Brain microvascular endothelial cell (primary cell): ENCODE results near the gene TGFA.

Experiments
- DNase-seq: peaks from one replicate; pipeline ENCODE4 v3.0.0-alpha.2; 2020
- H3K27ac ChIP-seq: fragments of 250-450 bp; sonication (Bioruptor Pico); 2 replicates; pipeline ENCODE4 v1.5.1; 2020; ENCODE audit warnings: mild to moderate bottlenecking, moderate library complexity
- H3K27me3 ChIP-seq: fragments of 250-450 bp; sonication (Bioruptor Pico); replicated peaks from 2 replicates; pipeline ENCODE4 v1.5.1; 2020; ENCODE audit warnings: mild to moderate bottlenecking
- H3K36me3 ChIP-seq: fragments of 250-450 bp; sonication (Bioruptor Pico); replicated peaks from 2 replicates; pipeline ENCODE4 v1.5.1; 2020; ENCODE audit warnings: mild to moderate bottlenecking
- H3K4me3 ChIP-seq: 2 replicates; pipeline ENCODE4 v1.5.1; 2011; ENCODE audit warnings: low read depth, mild to moderate bottlenecking, control low read depth, low read length, moderate library complexity
- in situ Hi-C: cut with HindIII; loops from 2 replicates; pipeline ENCODE4 v1.10.0; 2017; ENCODE audit warnings: low sequenced_read_pairs, low pct_ligation_motif_present
- TF ChIP-seq, protein P1 (sequence below): IDR thresholded peaks from 2 replicates; pipeline ENCODE4 v1.5.1; 2011; ENCODE audit warnings: low read depth, mild to moderate bottlenecking, moderate library complexity, low read length, control low read depth, inconsistent platforms; ENCODE audit errors: missing control alignments

Gene TGFA

DNA sequence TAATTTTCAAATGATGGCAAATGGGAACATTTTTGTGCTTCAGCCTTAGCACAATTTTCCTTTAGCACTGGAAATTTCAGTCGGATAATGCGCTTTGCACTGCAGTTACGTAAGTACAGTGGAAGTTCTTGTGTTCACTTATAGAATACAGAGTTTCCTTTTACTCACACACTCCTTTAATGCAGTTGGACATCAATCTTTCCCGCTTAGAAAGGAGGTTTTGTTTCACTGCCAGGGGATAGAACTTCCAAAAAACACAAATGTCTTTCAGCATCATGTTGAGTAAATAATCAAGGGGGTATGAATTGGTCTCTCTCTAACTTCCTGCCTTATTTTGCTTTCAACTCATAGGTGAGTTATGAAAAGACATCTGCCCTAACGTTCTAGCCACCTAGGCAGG, 63.2 kb downstream of the TGFA start:
- TF ChIP-seq, protein P1, sequence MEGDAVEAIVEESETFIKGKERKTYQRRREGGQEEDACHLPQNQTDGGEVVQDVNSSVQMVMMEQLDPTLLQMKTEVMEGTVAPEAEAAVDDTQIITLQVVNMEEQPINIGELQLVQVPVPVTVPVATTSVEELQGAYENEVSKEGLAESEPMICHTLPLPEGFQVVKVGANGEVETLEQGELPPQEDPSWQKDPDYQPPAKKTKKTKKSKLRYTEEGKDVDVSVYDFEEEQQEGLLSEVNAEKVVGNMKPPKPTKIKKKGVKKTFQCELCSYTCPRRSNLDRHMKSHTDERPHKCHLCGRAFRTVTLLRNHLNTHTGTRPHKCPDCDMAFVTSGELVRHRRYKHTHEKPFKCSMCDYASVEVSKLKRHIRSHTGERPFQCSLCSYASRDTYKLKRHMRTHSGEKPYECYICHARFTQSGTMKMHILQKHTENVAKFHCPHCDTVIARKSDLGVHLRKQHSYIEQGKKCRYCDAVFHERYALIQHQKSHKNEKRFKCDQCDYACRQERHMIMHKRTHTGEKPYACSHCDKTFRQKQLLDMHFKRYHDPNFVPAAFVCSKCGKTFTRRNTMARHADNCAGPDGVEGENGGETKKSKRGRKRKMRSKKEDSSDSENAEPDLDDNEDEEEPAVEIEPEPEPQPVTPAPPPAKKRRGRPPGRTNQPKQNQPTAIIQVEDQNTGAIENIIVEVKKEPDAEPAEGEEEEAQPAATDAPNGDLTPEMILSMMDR, result no peak
- in situ Hi-C loops, result no loop called here
- Histone ChIP-seq H3K27me3 (no peaks in the 10 kb centered on the region), H3K36me3 (no peaks in the 10 kb centered on the region), H3K4me3 (no peak overlapping the region), H3K27ac (no peak overlapping the region)
- DNase-seq, result no peak

DNA sequence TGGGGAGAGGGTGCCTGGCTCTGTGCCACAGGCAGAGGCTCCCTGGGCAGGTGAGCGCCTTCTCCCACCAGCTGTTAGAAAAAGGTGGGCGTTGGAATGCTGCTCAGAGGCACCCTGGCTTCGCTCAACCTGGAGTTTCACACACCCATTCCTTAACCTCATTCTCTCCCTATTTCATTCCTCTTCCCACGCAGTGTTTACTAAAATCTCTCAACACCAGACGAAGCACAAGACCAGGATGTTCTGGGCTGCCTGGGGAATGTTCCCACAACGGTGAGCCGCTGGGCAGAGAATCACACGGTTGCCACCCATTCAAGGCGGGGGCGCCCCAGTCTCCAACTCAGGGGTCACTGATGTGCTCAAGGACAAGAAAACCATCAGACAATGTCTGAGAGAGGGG, 64.5 kb downstream of the TGFA start:
- Histone ChIP-seq H3K36me3 (no peaks in the 10 kb centered on the region), H3K27me3 (no peaks in the 10 kb centered on the region), H3K4me3 (no peak overlapping the region), H3K27ac (no peak overlapping the region)
- in situ Hi-C loops, result no loop called here
- TF ChIP-seq, protein P1, result no peak
- no peak for DNase-seq

GRCh38 chr2:70484086-70484485, 69.5 kb downstream of the TGFA start:
- no peak overlapping the region for H3K4me3 ChIP-seq
- TF ChIP-seq, protein P1, result no peak
- no peak for DNase-seq
- in situ Hi-C loops, result no loop called here
- no peaks in the 10 kb centered on the region for H3K36me3 ChIP-seq
- H3K27me3 ChIP-seq, result no peaks in the 10 kb centered on the region
- no peak overlapping the region for H3K27ac ChIP-seq

GRCh38 chr2:70482401-70482800, 71.2 kb downstream of the TGFA start:
- TF ChIP-seq, protein P1, result no peak
- DNase-seq, result no peak
- in situ Hi-C loops, result no loop called here

GRCh38 chr2:70480468-70480867, 73.2 kb downstream of the TGFA start:
- H3K36me3 ChIP-seq, result no peaks in the 10 kb centered on the region
- in situ Hi-C loops, result no loop called here
- no peak overlapping the region for H3K4me3 ChIP-seq
- no peaks in the 10 kb centered on the region for H3K27me3 ChIP-seq
- H3K27ac ChIP-seq, result no peak overlapping the region
- TF ChIP-seq, protein P1, result no peak
- DNase-seq, result no peak

More at GRCh38 chr2:70482401-70482800, 71.2 kb downstream of the TGFA start:
- no peaks in the 10 kb centered on the region for H3K36me3 ChIP-seq
- no peak overlapping the region for H3K4me3 ChIP-seq
- no peaks in the 10 kb centered on the region for H3K27me3 ChIP-seq
- H3K27ac ChIP-seq, result no peak overlapping the region

GRCh38 chr2:70479816-70480215, 73.8 kb downstream of the TGFA start:
- no peaks in the 10 kb centered on the region for H3K36me3 ChIP-seq
- H3K27me3 ChIP-seq, result no peaks in the 10 kb centered on the region
- no peak for DNase-seq
- in situ Hi-C loops, result no loop called here
- TF ChIP-seq, protein P1, result no peak
- no peak overlapping the region for H3K4me3 ChIP-seq
- H3K27ac ChIP-seq, result no peak overlapping the region
